ENCODE results near the gene NXNL2.
A peak's percentile ranks its signal among the peaks of the same experiment; 100 is the strongest.

The NXNL2 gene

DNA sequence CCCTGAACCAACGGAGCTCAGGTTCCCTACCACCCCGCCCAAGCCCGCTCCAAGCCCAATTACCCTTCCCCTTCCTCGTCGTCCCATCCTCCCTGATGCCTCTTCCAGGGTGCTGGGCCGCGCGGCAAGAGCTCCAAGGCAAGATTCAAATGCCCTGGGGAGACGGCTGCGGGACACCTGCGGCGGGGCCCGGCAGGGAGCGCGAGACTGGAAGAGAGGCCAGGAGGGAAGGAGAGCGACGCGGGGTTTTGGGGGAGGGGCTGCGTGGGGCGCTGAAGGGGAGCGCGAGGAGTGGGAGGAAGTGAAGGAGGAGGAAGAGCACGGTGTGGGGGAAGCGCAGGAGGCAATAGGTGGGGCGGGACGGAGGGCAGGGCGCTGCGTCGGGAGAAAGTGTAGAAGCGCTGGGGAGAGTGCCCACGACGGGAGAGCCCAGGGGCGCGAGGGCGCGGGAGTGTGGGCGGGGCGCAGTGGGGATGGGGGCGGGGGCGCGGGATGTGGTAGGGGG is 975 bp upstream of the NXNL2 start:
- DNase-seq, result no peak

DNA sequence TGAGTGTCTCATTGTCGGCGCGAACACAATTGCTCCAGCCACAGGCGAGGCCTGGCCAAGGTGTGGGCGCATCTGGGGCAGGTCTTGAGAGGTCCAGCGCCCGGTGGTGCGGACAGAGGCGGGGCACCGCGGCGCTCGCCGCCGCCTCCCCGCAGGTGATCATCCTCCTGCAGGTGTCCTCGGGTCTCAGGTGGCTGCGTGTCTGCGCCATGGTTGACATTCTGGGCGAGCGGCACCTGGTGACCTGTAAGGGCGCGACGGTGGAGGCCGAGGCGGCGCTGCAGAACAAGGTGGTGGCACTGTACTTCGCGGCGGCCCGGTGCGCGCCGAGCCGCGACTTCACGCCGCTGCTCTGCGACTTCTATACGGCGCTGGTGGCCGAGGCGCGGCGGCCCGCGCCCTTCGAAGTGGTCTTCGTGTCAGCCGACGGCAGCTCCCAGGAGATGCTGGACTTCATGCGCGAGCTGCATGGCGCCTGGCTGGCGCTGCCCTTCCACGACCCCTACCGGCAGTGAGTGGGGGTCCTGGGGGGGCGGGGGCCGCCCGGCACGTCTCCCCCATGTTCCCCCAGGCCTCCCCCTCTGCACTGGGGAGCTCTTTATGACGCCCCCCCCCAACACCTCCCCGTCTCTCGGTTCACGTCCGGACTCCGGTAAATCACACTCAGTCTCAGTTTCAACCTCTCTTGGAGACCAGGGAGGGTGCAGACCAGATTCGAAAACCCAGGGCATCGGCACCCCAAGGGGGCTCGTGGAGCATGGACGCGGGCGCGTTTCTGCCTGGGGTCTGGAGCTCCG is 446 bp downstream of the NXNL2 start:
- DNase-seq, result no peak

DNA sequence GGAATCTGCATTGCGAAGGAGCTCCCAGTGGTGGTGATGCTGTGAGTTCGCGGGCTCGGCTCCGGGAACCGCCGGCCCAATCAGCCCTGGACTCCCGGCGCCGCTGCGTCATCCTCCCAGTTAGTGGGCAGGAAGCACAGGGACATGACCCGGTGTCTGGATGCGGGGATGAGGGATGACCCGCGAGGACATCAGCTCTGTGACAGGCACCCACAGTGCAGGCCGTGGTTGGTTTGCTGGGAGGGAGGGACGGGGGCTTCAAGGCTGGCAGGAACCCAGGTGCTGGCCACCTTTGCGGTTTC is 996 bp downstream of the NXNL2 start:
- DNase-seq, result no peak

DNA sequence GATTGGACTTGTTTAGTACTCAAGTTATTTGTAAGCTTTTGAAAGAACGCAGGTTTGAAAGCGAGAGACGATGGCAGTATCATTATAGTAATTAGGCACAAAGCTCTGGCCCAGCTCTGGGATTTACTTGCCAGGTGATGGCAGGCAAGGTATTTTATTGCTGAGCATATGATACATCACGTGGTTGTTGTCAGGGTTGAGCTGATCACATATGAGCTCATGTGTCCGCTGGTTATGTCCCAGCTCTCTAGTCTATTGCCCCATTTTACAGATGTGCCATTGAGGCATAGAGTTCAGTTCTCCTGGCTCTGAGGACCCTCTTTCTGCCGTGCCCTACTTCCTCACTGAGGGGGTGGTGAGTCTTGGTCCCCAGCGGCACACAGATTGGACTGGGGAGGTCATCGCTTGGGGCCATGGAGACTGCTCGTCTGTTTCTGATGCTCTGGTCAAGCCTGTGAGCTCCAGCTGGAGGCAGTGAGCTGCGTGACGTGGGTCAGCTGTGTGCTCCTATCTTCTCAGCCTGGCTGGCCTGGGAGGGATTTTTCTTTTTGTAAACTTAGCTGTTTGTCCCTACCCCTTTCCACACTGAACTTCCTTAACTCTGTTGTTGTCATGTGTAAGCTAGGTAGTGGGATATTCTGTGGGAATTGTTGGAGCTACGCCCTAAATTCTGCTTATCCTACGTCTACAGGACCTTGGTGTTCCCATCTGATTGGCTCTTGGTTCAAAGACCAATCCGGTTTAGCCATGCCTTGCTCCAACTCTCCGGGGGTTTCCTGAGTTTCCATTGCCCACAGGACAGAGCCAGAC is 2.2 kb downstream of the NXNL2 start:
- DNase-seq, result peak in 1 of 14 donors; percentile 17

DNA sequence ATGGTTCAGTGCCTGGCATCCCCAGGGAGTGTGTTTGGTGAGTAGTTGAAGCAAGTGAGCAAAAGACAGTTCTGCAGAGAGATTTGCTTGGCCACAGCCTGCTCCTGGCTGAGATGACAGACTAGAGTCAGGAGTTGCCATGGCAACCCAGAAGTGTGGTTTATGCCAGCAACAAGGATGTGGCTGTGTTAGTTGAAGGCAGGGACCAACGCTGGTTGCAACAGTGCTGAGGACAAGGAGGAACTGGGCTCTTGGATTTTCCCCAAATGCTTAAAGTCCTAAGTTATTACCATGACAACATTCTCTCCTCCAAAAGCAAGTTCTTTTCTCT is 2.7 kb downstream of the NXNL2 start:
- peak in 10 of 14 donors; percentile 35 to 75 (median 46) for DNase-seq

DNA sequence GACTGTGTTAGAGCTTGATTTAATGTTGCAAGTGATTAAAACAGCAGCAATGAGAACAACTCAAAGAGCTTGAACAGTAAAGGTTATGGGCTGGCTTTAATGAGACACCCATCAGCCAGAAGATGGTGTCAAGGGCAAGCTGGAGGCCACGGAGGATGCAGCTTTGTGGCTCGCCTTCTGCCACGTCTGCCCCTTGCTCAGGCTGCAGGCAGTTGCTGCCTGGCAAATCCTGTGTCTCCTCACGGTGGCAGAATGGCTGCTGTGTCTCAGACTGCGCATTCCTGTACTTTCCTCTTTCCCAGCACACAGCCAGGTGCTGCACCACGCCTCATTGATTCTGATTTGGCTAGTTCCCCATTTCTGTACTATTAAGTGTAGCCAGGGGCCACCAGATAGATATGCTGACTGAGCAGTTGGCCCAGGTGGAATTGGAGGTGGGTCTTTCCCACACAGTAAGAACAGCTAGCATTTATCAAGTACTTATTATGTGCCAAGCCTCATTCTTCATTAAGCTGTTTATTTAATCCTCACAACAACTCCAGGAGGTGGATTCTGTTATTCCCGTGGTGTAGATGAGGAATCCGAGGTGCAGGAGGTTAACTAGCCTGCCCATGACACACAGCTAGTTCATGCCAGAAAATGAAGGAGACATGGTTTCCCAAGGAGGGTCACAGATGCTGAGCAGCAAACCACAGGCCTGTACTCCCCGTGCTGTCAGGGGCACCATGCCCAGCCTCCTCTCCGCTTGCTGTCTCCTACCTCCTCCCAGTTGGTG is 3.5 kb downstream of the NXNL2 start:
- no peak for DNase-seq

DNA sequence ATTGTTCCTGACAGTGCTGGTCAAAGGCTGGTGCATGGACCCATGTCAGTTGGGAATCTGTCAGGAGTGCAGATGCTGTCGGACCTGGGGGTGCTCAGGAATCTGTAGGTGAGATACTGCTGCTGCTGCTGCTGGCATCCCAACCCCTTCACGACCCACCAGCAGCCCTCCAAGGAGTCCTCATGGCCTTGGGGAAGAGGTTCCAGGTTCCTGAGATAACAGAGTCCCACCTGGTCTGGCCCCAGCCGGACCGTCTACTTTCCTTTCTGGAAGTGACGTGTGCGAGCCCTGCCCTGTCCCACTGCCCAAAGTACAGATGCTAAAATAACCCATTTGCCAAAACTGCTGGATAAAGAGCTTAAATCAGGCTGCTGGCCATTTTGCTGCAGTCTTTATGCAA is 4.3 kb downstream of the NXNL2 start:
- DNase-seq, result no peak

DNA sequence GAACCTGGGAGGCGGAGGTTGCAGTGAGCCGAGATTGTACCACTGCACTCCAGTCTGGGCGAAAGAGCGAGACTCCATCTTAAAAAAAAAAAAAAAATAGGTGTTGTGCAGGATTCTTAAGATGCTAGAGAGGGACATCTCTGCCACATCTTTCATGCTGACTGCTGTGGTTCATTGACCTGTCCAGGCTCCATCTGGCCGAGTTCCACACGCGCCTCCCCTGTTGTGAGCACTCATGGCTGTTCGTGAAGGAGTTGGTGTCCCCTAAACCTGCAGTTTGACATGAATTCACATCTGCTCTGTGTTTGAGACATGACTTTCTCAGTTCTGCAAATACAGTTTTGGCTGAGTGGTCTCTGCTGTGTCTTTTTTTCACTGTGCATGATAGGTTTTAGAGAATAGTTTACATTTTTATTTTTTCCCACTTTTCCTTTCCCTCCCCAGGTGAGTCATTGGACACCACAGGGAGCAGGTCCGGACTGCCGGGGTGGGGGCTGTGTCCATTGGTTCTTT is 5.3 kb downstream of the NXNL2 start:
- DNase-seq, result no peak

DNA sequence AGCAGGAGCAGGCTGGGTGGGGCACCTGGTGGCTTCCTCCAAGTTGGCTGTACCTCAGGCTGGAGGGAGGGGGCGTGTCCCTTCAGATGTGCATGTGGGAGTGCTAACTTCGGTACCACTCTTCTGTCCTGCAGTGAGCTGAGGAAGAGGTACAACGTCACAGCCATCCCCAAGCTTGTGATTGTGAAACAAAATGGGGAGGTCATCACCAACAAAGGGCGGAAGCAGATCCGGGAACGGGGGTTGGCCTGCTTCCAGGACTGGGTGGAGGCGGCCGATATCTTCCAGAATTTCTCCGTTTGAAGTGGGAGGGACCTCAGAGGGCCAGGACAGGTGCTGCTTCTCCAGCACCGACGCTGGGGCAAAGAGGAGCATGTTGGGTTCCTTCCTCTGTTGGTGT is 9.3 kb downstream of the NXNL2 start:
- DNase-seq, result no peak

DNA sequence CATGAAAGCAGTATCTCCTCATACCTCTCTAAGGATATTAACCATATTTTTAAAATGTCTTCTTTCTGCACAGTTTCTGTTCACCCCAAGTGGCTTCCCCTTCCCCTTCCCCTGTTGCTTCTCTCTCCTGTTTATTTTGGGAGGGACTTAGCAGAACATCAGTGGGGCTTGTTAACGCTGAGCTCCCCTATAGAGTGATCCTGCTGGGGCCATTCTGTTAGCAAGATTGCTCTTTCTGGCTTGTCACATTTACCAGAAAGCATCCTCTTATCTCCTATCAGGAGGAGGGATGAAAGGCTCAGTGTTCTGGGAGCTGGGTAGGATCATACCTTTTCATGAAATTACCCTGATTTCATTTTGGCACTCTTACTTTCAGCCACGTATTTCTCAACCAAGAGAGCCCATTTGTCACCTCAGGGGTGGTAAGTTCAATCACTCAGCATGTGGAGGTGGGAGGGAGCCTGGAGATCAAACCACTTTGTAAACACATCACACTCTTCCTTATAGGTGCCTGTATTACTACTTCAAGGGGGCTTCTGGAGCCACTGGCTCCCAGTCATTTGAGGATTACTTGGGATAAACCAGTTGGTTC is 16.7 kb downstream of the NXNL2 start:
- DNase-seq, result no peak

DNA sequence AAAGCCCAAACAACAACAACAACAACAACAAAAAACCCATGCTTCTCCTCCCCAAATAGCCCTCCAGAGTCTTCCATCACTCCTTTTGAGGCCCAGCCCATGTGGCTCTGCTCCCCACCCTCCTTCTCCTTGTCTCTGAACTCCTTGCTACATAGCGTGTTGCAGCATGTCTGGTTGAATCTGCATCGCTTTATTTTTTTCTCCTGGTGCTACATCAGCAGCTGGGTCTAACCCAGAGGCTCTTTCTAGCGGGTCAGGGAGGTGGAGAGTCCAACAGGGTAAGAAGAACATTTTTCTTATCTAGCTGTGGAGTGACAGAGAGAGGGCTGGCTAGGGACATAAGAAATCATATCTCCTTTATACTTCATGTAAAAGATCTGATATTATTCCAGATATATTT is 18.4 kb downstream of the NXNL2 start:
- no peak for DNase-seq

DNA sequence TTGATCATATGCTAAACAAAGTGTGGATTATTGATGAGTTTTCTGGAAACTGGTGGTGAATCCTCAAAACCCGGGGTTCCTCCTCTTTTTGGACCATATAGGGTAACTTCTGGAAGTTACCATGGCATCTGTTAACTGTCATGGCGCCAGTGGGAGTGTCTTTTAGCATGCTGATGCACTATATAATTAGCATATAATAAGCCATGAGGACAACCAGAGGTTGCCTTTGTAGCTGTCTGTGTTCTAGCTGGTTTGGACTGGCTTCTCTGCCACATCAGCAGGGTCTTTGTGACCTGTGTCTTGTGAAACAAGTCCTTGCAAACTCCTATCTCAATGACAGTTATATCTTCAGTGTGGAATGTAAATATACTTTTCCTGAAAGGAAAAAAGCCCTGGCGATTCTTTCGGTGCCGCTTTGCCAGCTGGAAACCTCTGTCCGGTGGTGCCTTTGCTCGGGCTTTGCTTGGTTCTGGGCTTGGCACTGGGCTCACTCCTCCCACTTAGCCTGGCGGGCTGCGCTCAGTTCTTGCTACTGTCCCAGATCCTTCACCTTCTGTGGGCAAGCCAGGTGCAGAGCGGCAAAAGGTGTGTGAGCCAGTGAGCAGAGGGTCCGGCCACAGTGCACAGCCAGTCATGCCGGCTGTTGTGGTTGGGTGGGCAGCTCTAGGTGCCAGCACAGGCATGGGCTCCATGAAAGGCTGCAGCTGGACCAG is 20.4 kb downstream of the NXNL2 start:
- no peak for DNase-seq

DNA sequence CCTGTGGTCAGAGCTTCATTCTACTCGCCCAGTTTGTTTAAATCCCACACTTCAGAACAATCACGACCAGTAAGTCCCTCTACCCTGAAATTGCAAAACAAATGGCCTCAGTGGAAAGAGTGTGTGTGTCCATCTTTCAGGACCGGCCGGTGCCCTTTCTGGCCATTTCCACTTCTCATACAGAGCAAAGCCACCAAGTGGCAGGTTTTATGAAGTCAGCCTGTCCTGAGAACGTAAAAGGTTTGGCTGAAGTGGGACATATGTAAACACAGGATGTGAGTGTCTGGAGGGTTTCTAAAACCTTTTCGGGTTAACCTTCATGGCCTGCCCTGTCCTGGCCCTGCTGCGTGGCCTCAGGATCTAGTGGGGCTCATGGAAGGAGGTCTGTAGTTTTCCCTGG is 24.7 kb downstream of the NXNL2 start:
- DNase-seq, result no peak

DNA sequence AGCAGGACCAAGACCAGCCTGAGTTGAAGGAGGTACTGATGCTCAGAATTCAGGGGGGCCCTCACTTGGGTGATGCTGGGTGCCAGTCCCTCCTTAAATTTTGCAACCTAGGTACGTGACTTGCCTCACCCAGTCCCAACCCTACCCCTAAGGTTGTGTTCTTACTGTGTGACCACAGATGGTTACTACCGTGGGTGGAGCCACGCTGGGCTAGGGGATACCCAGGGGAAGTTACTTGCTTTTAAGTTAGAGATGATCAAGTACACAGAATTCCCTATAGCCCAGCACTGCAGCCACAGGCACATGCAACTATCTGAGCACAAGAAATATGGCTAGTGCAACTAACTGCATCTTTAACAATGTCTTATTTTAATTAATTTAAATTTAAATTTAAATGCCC is 32.9 kb downstream of the NXNL2 start:
- DNase-seq, result no peak

DNA sequence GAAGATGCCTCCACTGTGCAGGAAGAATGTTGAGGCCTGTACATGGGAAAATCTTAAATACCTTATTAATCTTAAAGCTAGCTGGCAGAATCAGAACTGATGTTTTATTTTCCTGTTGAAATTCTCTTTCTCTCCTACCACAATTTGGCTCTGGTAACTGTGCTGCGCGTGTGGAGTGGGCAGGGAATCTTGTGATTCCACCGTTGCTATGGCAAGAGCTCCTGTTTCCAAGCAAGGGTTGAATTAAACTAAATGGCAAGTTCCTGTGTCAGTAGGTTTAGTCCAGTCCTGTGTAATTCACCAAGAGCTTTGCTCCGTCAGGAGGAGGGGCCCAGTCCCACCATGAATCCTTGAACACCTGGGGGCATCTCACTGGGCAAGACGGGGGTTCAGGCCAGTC is 36.4 kb downstream of the NXNL2 start:
- peak in 1 of 14 donors; percentile 12 for DNase-seq

DNA sequence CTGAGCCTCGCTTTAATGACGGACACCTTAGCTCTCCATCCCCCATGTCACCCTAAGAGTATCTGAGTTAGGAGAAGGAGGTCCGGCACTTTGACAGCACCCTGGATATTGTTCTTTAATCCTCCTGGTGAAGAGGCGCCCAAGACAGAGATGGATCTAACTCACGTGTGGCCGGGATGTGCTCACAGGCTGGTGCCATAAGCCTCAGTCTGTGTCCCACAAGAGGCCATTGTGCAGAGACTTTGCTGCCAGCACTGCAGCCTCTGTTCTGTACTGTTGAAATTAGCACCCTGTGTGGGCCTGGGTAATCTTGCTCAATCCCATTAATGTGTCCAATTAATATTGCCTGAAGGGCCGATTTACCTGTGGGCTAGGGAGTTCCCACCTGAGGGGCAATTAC is 37.7 kb downstream of the NXNL2 start:
- DNase-seq, result no peak

DNA sequence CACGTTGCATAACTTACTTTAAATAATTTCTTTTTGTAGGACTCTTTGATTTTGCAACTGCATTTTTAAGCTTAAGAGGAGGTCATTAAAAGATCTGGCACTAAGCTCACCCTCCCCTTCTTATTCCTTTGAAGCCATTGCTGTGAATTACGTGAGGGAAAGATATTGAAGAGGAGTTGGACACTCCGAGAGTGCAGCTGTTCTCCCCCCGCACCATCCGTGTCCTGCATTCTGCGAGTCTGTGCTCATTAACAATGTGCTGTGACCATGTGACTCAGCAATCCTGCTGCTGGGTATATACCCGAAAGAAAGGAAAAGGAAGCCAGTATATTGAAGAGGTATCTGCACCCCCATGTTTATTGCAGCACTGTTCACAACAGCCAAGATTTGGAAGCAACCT is 40.0 kb downstream of the NXNL2 start:
- no peak for DNase-seq

DNA sequence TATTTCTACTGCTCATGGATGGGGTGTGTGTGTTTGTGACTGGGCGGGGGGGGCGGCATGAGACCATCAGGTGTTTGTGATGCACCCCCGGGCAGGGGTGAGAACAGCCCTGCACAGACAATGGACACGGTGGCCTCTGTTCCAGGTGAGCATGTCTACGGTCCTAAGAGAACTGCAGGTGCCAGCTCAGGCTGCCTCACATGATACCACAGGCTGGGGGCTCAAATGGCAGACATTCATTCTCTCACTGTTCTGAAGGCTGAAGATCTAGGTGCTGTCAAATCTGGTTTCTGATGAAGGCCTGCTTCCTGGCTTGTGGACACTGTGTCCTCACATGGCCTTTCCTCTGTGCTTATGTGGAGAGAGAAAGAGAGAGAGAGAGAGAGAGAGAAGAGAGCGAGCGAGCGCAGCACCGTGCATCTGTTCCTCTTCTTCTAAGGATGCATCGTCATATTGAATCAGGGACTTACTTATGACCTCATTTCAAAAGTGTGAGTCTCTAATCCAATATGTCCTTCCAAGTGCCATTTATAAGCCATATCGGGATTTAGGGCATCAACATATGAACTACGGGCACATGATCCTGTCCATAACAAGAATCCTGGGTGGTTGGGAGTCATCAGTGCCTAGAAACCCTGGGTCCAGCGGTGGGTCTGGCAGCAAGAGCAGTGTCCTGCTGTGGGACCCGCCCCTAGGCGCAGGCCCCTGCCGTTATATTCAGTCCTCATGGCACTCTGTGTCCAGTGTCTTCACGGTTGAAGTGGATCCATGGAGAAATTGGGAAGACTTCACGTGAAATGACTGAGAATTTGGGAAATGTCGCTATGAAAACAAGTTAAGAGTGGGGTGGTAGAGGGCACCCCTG is 42.5 kb downstream of the NXNL2 start:
- DNase-seq, result no peak

DNA sequence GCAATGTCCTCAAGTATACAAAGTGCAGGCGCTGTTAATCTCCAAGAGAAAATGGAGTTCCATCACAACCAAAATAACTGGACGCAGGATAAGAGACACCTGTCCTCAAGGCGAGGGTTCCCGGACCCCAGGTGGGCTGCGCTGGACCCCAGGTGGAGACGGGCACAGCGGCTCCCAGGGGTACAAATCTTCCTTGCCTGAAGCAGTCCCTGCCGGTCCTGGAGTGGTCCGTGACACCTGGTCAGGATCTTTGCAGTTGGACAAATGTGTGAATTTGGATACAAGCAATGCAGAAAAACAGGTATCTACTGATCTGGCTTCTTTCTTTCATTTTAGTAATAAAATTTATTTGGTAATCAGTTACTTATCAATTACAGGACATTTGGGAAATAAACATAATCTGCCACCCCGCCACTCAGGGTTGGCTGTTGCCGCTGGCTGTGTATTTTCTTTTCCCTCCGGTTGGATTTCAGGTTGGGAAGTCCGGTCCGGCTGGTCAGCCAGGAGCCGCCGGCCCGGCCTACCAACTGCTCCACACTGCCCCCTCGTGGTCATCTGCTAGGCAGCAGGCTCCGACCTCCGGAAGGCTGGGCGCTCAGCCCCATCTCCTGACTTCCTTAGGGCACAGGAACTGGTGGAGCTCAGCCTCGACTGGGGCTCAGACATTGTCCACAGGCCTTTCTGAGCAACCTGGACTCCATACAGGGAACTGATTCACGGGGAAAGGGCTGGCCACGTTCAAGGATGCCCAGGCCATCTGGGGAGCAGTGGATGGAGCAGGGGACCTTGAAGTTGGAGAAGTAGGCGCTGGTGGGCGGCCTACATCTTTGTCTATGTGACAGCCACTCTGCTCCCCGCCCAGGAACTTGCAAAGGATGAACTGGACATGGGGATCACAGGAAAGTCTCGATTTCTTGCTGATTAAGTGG is 43.4 kb downstream of the NXNL2 start:
- DNase-seq, result peak; percentile 5 to 89 (median 60)
